K562 (cell line): ENCODE data around the gene ALK.

Source experiments
- ADNP ChIP-seq: fragments of 200-800 bp; sonication (Bioruptor generic); IDR thresholded peaks from 2 replicates; pipeline ENCODE4 v1.6.1; 2016; ENCODE audit warnings: missing genetic modification characterization, missing compliant biosample characterization
- GABPA ChIP-seq: fragments of 200-800 bp; sonication (Bioruptor generic); conservative IDR thresholded peaks from 2 replicates; pipeline ENCODE4 v1.6.1; 2016; ENCODE audit warnings: low read depth, missing genetic modification characterization, missing compliant biosample characterization
- NFXL1 ChIP-seq: fragments of 450-650 bp; formaldehyde crosslinking; IDR thresholded peaks from 2 replicates; pipeline ENCODE4 v1.4.0; 2021; ENCODE audit warnings: mild to moderate bottlenecking
- SMAD4 ChIP-seq: fragments of 250-450 bp; sonication (Bioruptor Pico); conservative IDR thresholded peaks from 2 replicates; pipeline ENCODE4 v1.8.0; 2021; ENCODE audit warnings: inconsistent platforms, mild to moderate bottlenecking, moderate library complexity
- TEAD4 ChIP-seq, 2 experiments: sonication (generic) in 1 of 2; formaldehyde crosslinking in 1 of 2; IDR thresholded peaks; 2 replicates each; pipeline versions ENCODE4 v1.6.1 to v1.8.0; 2012 to 2022; ENCODE audit warnings: borderline replicate concordance in 1 of 2, inconsistent platforms in 1 of 2, low read length in 1 of 2, mild to moderate bottlenecking in 1 of 2, missing genetic modification reagents in 1 of 2

DNA sequence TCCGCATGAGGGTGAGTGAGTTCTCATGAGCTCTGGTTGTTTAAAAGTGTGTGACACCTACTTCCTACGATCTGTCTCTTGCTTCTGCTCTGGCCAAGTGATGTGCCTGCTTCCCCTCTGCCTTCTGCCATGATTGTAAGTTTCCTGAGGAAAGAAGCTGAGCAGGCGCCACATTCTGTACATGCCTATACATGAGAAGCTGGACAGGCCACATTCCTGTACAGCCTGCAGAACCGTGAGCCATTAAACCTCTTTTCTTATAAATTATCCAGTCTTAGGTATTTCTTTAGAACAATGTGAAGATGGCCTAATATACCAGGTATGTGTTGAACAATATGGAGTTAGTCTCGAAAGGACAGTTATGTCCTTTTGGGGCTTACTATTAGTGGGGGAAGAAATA, 281.0 kb downstream of the ALK start:
- TF ChIP-seq TEAD4 (IDR thresholded peaks at IDR 0.05; ENCODE audit: low read length): no peak
- TF ChIP-seq TEAD4 (CRISPR knock-in tag; IDR thresholded peaks at IDR 0.05; ENCODE audit: borderline replicate concordance): no peak
- no peak for TF ChIP-seq NFXL1
- TF ChIP-seq ADNP (tag): no peak
- TF ChIP-seq GABPA (tag): no peak
- no peak for TF ChIP-seq SMAD4 (CRISPR knock-in tag)
